Measurements from ENCODE around the gene BMP7. TPM values are rescaled to one million over a fixed set of nuclear protein-coding genes. Genes with fewer than 3 reads are reported as not detected.

BMP7 gene
- total RNA-seq, 4 donors from 2014 or later: 34.0 to 113 (median 80.2) TPM

DNA sequence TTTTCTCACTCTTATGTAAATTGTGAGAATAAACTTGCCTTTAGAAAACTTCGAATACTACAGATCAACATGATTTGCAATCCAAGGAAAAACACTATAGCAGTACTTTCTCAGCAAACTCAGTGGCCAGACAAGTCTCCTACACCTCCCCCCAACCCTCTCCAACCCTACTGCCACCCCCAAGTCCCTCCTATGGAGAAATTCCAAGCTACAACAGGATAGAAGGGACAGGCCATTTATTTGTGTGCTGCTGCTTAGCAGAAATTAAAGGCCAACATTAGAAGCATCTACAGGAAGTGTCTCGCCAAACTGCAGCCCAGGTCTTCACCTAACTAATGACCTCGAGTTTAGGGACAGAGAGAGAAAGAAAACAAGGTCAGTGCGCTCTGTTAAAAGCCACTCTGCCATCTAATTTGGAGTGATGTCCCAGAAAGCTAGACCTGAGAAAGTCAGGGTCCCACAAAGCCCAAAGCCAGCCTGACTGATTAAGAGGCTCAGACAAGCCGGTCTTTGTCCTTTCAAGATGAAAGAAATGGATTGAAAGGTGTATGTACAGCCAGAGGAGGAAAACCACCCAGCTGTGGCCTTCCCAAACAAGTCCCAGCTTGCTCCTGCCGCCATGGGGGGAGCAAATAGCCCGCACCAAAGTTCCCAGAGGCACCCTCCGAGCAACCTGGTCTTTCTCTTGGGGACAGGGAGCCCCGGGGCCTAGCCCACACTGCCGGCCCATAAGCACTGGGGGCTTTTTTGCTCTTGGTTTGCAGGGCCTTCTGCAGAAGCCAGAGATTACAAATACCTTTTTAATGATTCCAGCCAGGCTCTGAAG is 3.4 kb downstream of the BMP7 start:
- 33 to 40% methylated on average over 7 to 8 of the region's 10 CpGs for WGBS, 2 donors
- DNase-seq: peak; percentile 54 to 66
- Histone ChIP-seq H3K9me3 (no peaks in the 10 kb centered on the region), H3K4me1 (peaks cover 48 to 56% of the 10 kb centered on the region in 2 donors), H3K36me3 (no peaks in the 10 kb centered on the region), H3K27ac (peak overlapping the region; percentile 89 to 95 (median 91)), H3K27me3 (no peaks in the 10 kb centered on the region), H3K4me3 (replicated peaks in 1 of 3) (peak overlapping the region in 1 of 3 donors; percentile 58)
- intact Hi-C loops (cut with DNase I): no loop called here
- TF ChIP-seq POLR2A (IDR thresholded peaks at IDR 0.05): no peak
- TF ChIP-seq CTCF (IDR thresholded peaks at IDR 0.05): no peak

DNA sequence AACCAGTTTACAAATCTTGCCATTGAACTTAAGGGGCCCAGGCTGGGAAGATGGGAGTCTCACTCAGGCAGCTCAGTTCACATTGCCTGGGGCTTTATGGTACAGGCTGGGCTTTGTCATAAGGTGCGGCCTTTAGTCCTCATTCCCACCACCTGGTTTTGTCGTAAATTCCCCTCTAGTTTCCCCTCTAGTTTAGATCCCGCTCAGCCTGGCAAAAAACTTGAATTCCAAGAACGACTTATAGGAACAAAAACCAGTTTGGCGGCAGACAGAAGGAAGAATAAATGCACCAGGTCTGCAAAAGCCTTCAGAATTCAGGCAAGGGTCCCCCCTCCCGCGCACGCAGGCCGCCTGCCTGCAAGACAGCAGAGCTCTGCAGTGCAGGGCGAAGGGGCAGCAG is 4.1 kb downstream of the BMP7 start:
- Histone ChIP-seq H3K27me3 (no peaks in the 10 kb centered on the region), H3K9me3 (no peaks in the 10 kb centered on the region), H3K36me3 (no peaks in the 10 kb centered on the region), H3K27ac (peak overlapping the region; percentile 89 to 95 (median 91)), H3K4me1 (peaks cover 48 to 58% of the 10 kb centered on the region in 2 donors), H3K4me3 (replicated peaks in 1 of 3) (no peak overlapping the region)
- TF ChIP-seq CTCF (IDR thresholded peaks at IDR 0.05) (no peak), POLR2A (IDR thresholded peaks at IDR 0.05) (no peak)
- 50 to 58% methylated on average over 10 of the region's 10 CpGs for WGBS, 2 donors
- intact Hi-C loops (cut with DNase I): no loop called here
- DNase-seq: no peak

DNA sequence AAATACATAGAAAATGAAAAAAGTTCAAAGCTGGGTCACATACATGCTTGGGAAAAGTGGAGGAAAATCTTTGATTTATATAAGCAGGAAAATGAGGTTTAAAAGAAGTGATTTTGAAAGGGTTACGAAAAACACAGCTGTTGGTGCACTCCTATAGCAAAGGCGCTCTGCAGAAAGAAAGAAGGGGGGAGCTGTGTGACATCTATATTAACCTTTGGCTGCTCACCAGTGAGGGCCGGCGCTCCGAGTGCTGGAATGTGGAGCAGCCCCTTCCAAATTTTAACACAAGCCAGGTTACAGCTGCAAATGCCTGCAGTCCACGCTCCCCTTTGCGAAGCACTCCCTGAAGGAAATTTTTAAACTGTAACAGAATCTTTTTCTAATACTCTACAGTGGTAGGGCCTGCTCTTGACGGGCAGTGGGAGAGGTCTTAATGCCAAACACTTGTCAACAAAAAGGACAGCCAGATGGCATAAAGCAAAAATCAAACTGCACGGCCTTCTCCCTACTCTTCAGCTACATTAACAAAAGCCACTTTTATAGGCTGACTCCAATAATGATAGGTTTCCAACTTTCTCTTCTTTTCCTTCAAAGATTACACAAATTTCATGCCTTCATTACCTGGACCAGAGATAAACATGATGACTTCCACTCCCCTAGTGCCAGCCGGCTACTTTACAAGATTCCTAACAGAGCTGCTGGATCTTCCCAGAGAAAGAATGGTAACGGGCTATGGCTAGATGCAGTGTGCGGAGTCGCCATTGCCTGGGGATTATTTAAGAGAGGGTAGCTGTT is 4.8 kb downstream of the BMP7 start:
- Histone ChIP-seq H3K27me3 (no peaks in the 10 kb centered on the region), H3K9me3 (no peaks in the 10 kb centered on the region), H3K4me1 (peaks cover 42 to 52% of the 10 kb centered on the region in 2 donors), H3K27ac (peak overlapping the region; percentile 89 to 95 (median 91)), H3K36me3 (no peaks in the 10 kb centered on the region), H3K4me3 (replicated peaks in 1 of 3) (no peak overlapping the region)
- TF ChIP-seq CTCF (IDR thresholded peaks at IDR 0.05) (no peak), POLR2A (IDR thresholded peaks at IDR 0.05) (no peak)
- intact Hi-C loops (cut with DNase I): no loop called here
- WGBS, 2 donors: 40 to 50% methylated on average over 13 of the region's 13 CpGs
- peak; percentile 47 to 55 for DNase-seq

DNA sequence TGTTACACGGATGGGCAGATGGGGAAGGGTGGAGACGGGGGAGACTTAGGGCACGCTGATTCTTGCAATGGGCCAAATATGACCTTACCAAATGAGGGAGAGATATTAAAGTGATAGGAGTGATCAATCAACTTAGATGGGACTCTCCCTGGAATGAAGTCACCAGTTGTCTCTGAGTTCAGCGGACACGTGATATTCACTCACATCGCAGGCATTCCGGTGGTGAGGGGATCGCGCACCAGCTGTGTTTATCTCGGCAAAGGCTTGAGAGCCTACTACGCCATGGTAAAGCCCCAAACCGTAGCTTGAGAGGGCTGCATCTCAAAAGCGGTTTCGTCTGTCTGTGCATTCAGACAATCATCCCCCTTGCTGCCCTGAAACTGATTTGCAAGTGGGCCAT is 5.5 kb downstream of the BMP7 start:
- Histone ChIP-seq H3K4me1 (peaks cover 42 to 52% of the 10 kb centered on the region in 2 donors), H3K4me3 (replicated peaks in 1 of 3) (no peak overlapping the region), H3K27ac (peak overlapping the region; percentile 89 to 95 (median 91)), H3K27me3 (no peaks in the 10 kb centered on the region), H3K36me3 (no peaks in the 10 kb centered on the region), H3K9me3 (no peaks in the 10 kb centered on the region)
- 15% methylated on average over 14 of the region's 14 CpGs for WGBS, 2 donors
- intact Hi-C loops (cut with DNase I): no loop called here
- DNase-seq: peak; percentile 53 to 59
- TF ChIP-seq POLR2A (IDR thresholded peaks at IDR 0.05) (peak in 1 of 2 donors; percentile 31), CTCF (IDR thresholded peaks at IDR 0.05) (no peak)

All from thyroid gland (tissue), 4 donors.